H4 (cell line): ENCODE measurements around the gene SSPN. TPM values are rescaled to one million over a fixed set of nuclear protein-coding genes. Genes with fewer than 3 reads are reported as not detected.

Experiments used
- DNase-seq: peaks from one replicate; pipeline ENCODE4 v3.0.0-alpha.2; 2015; ENCODE audit warnings: low spot score
- total RNA-seq: library from RNA; depleted of rRNA; stranded (reverse); fragments of >200 nt; shearing (Covaris generic); gene quantifications from 2 replicates; pipeline ENCODE4 v1.2.3, GENCODE V29; 2014; rRNA removed

SSPN gene
- total RNA-seq, result 0.31 and 1.0 TPM in 2 replicates

- DNase-seq, result no peak
Observed at GRCh38 chr12:26195250-26195640, at the start of gene SSPN. TSS of gene SSPN (plus strand) at chr12:26195573. CDS start at chr12:26195673, 100 bp downstream.

GRCh38 chr12:26148291-26148690 lies 47.1 kb upstream of the SSPN start:
- no peak for DNase-seq

- DNase-seq, result no peak
Observed at GRCh38 chr12:26149968-26150500, 45.3 kb upstream of the SSPN start.

- DNase-seq, result peak; percentile 44
Observed at GRCh38 chr12:26150736-26151450, 44.5 kb upstream of the SSPN start.

GRCh38 chr12:26152507-26153102 lies 42.8 kb upstream of the SSPN start:
- DNase-seq, result no peak

GRCh38 chr12:26153421-26154154 lies 41.8 kb upstream of the SSPN start:
- peak; percentile 81 for DNase-seq

- DNase-seq, result no peak
Observed at GRCh38 chr12:26156201-26156871, 39.0 kb upstream of the SSPN start.

- no peak for DNase-seq
Observed at GRCh38 chr12:26157001-26157400, 38.4 kb upstream of the SSPN start.

GRCh38 chr12:26158078-26158764 lies 37.2 kb upstream of the SSPN start:
- DNase-seq, result no peak

GRCh38 chr12:26162174-26162573 lies 33.2 kb upstream of the SSPN start:
- no peak for DNase-seq

- DNase-seq, result no peak
Observed at GRCh38 chr12:26162905-26163304, 32.5 kb upstream of the SSPN start.

- no peak for DNase-seq
Observed at GRCh38 chr12:26164118-26164517, 31.3 kb upstream of the SSPN start.

- no peak for DNase-seq
Observed at GRCh38 chr12:26172013-26172412, 23.4 kb upstream of the SSPN start.

GRCh38 chr12:26172539-26172938 lies 22.8 kb upstream of the SSPN start:
- no peak for DNase-seq

- no peak for DNase-seq
Observed at GRCh38 chr12:26172946-26173552, 22.3 kb upstream of the SSPN start.

- DNase-seq, result no peak
Observed at GRCh38 chr12:26176725-26177124, 18.6 kb upstream of the SSPN start.

- DNase-seq, result no peak
Observed at GRCh38 chr12:26177283-26177682, 18.1 kb upstream of the SSPN start.

GRCh38 chr12:26179826-26180225 lies 15.5 kb upstream of the SSPN start:
- no peak for DNase-seq

GRCh38 chr12:26182377-26182776 lies 13.0 kb upstream of the SSPN start:
- no peak for DNase-seq

GRCh38 chr12:26185532-26186320 lies 9.6 kb upstream of the SSPN start:
- no peak for DNase-seq
